G401 (cell line): Measurements from ENCODE around the gene F13A1. TPM values are rescaled to one million over a fixed set of nuclear protein-coding genes. Genes with fewer than 3 reads are reported as not detected.

Experiments
- DNase-seq: peaks from one replicate; pipeline ENCODE4 v3.0.0-alpha.2; 2015; ENCODE audit warnings: low spot score
- in situ Hi-C: cut with HindIII; loops from 2 replicates; pipeline ENCODE4 v1.10.0; 2016; ENCODE audit warnings: low sequenced_read_pairs, mixed read lengths
- total RNA-seq: library from RNA; depleted of rRNA; stranded (reverse); fragments of >200 nt; shearing (Covaris generic); gene quantifications from 2 replicates; pipeline ENCODE4 v1.2.3, GENCODE V29; 2014

The F13A1 gene
- total RNA-seq, 1 experiment from 2014 or later = not detected

- in situ Hi-C loops = no loop called here
- no peak for DNase-seq
These were observed 109.5 kb downstream of the F13A1 start for GRCh38 chr6:6210994-6211393.

- no peak for DNase-seq
- in situ Hi-C loops = no loop called here
These were observed 117.6 kb downstream of the F13A1 start for GRCh38 chr6:6202886-6203285.

GRCh38 chr6:6201200-6201599 is 119.3 kb downstream of the F13A1 start:
- DNase-seq = no peak
- in situ Hi-C loops = no loop called here

- DNase-seq = no peak
- in situ Hi-C loops = no loop called here
These were observed 120.8 kb downstream of the F13A1 start for GRCh38 chr6:6199678-6200077.

GRCh38 chr6:6196762-6197161 is 123.7 kb downstream of the F13A1 start:
- no peak for DNase-seq
- in situ Hi-C loops = no loop called here

- in situ Hi-C loops = no loop called here
- no peak for DNase-seq
These were observed 125.4 kb downstream of the F13A1 start for GRCh38 chr6:6195080-6195479.

- in situ Hi-C loops = no loop called here
- DNase-seq = no peak
These were observed 127.2 kb downstream of the F13A1 start for GRCh38 chr6:6193221-6193745.

GRCh38 chr6:6191909-6192308 is 128.6 kb downstream of the F13A1 start:
- in situ Hi-C loops = no loop called here
- no peak for DNase-seq

- no peak for DNase-seq
- in situ Hi-C loops = no loop called here
These were observed 129.0 kb downstream of the F13A1 start for GRCh38 chr6:6191476-6191875.

GRCh38 chr6:6180684-6181083 is 139.8 kb downstream of the F13A1 start:
- no peak for DNase-seq
- in situ Hi-C loops = no loop called here

- in situ Hi-C loops = no loop called here
- DNase-seq = no peak
These were observed 140.4 kb downstream of the F13A1 start for GRCh38 chr6:6179858-6180623.

GRCh38 chr6:6178795-6179194 is 141.7 kb downstream of the F13A1 start:
- in situ Hi-C loops = no loop called here
- DNase-seq = no peak

- in situ Hi-C loops = no loop called here
- DNase-seq = no peak
These were observed 142.7 kb downstream of the F13A1 start for GRCh38 chr6:6177754-6178153.

GRCh38 chr6:6176586-6177228 is 143.8 kb downstream of the F13A1 start:
- in situ Hi-C loops = no loop called here
- DNase-seq = no peak

- in situ Hi-C loops = no loop called here
- DNase-seq = no peak
These were observed 144.3 kb downstream of the F13A1 start for GRCh38 chr6:6176127-6176526.

GRCh38 chr6:6169141-6169540 is 151.3 kb downstream of the F13A1 start:
- DNase-seq = no peak
- in situ Hi-C loops = no loop called here

- DNase-seq = no peak
- in situ Hi-C loops = no loop called here
These were observed 154.4 kb downstream of the F13A1 start for GRCh38 chr6:6166064-6166463.

- in situ Hi-C loops = no loop called here
- no peak for DNase-seq
These were observed 156.1 kb downstream of the F13A1 start for GRCh38 chr6:6164367-6164766.

GRCh38 chr6:6154335-6154734 is 166.1 kb downstream of the F13A1 start:
- in situ Hi-C loops = no loop called here
- DNase-seq = no peak

GRCh38 chr6:6152060-6152459 is 168.4 kb downstream of the F13A1 start:
- in situ Hi-C loops = no loop called here
- DNase-seq = no peak
